ENCODE data around the gene ARHGAP24.
"Not testable (repeated sequence)": the region's sequence is repeated elsewhere in the genome, so short reads cannot be mapped to it uniquely, and the experiment has no call there.

Gene ARHGAP24

GRCh38 chr4:85500110-85500867 is 25.3 kb downstream of the ARHGAP24 start:
- no peak overlapping the region for H3K4me3 ChIP-seq (ENCODE audit: low read length)
- H3K4me1 ChIP-seq (ENCODE audit: insufficient read depth, low read length): no peaks in the 10 kb centered on the region
- H3K36me3 ChIP-seq (ENCODE audit: insufficient read depth, low read length): no peaks in the 10 kb centered on the region
- no peaks in the 10 kb centered on the region for H3K27me3 ChIP-seq (ENCODE audit: insufficient read depth, low read length)
- 92% methylated on average over 3 of the region's 3 CpGs for WGBS
- no peak overlapping the region for H3K9ac ChIP-seq (ENCODE audit: low read depth, low read length)
- no peak overlapping the region for H3K27ac ChIP-seq (ENCODE audit: low read depth, low read length)
- H3K9me3 ChIP-seq (ENCODE audit: insufficient read depth, low read depth, low read length): no peaks in the 10 kb centered on the region

GRCh38 chr4:85501145-85501544 is 26.2 kb downstream of the ARHGAP24 start:
- not testable (repeated sequence) for H3K9me3 ChIP-seq (ENCODE audit: insufficient read depth, low read depth, low read length); H3K4me1 ChIP-seq (ENCODE audit: insufficient read depth, low read length); H3K9ac ChIP-seq (ENCODE audit: low read depth, low read length); H3K27me3 ChIP-seq (ENCODE audit: insufficient read depth, low read length); H3K36me3 ChIP-seq (ENCODE audit: insufficient read depth, low read length); H3K27ac ChIP-seq (ENCODE audit: low read depth, low read length); H3K4me3 ChIP-seq (ENCODE audit: low read length)

GRCh38 chr4:85508654-85509053 is 33.7 kb downstream of the ARHGAP24 start:
- 80% methylated on average over 2 of the region's 2 CpGs for WGBS
- Histone ChIP-seq H3K4me1 (ENCODE audit: insufficient read depth, low read length) (no peaks in the 10 kb centered on the region), H3K36me3 (ENCODE audit: insufficient read depth, low read length) (no peaks in the 10 kb centered on the region), H3K27me3 (ENCODE audit: insufficient read depth, low read length) (no peaks in the 10 kb centered on the region), H3K9me3 (ENCODE audit: insufficient read depth, low read depth, low read length) (no peaks in the 10 kb centered on the region), H3K27ac (ENCODE audit: low read depth, low read length) (no peak overlapping the region), H3K9ac (ENCODE audit: low read depth, low read length) (no peak overlapping the region), H3K4me3 (ENCODE audit: low read length) (no peak overlapping the region)

- 81% methylated on average over 5 of the region's 5 CpGs for WGBS
- Histone ChIP-seq H3K4me1 (ENCODE audit: insufficient read depth, low read length) (no peaks in the 10 kb centered on the region), H3K36me3 (ENCODE audit: insufficient read depth, low read length) (no peaks in the 10 kb centered on the region), H3K27me3 (ENCODE audit: insufficient read depth, low read length) (no peaks in the 10 kb centered on the region), H3K9me3 (ENCODE audit: insufficient read depth, low read depth, low read length) (no peaks in the 10 kb centered on the region), H3K4me3 (ENCODE audit: low read length) (no peak overlapping the region), H3K9ac (ENCODE audit: low read depth, low read length) (no peak overlapping the region), H3K27ac (ENCODE audit: low read depth, low read length) (no peak overlapping the region)
Measured at GRCh38 chr4:85509882-85510631, 35.1 kb downstream of the ARHGAP24 start.

GRCh38 chr4:85510632-85510984 is 35.7 kb downstream of the ARHGAP24 start:
- Histone ChIP-seq H3K9me3 (ENCODE audit: insufficient read depth, low read depth, low read length) (no peaks in the 10 kb centered on the region), H3K4me1 (ENCODE audit: insufficient read depth, low read length) (no peaks in the 10 kb centered on the region), H3K27ac (ENCODE audit: low read depth, low read length) (no peak overlapping the region), H3K9ac (ENCODE audit: low read depth, low read length) (no peak overlapping the region), H3K27me3 (ENCODE audit: insufficient read depth, low read length) (no peaks in the 10 kb centered on the region), H3K36me3 (ENCODE audit: insufficient read depth, low read length) (no peaks in the 10 kb centered on the region), H3K4me3 (ENCODE audit: low read length) (no peak overlapping the region)
- WGBS: 95% methylated on average over 2 of the region's 3 CpGs

GRCh38 chr4:85512446-85513205 is 37.7 kb downstream of the ARHGAP24 start:
- no peak overlapping the region for H3K9ac ChIP-seq (ENCODE audit: low read depth, low read length)
- WGBS: 50% methylated on average over 2 of the region's 2 CpGs
- H3K36me3 ChIP-seq (ENCODE audit: insufficient read depth, low read length): no peaks in the 10 kb centered on the region
- no peaks in the 10 kb centered on the region for H3K4me1 ChIP-seq (ENCODE audit: insufficient read depth, low read length)
- no peak overlapping the region for H3K27ac ChIP-seq (ENCODE audit: low read depth, low read length)
- H3K9me3 ChIP-seq (ENCODE audit: insufficient read depth, low read depth, low read length): no peaks in the 10 kb centered on the region
- no peak overlapping the region for H3K4me3 ChIP-seq (ENCODE audit: low read length)
- no peaks in the 10 kb centered on the region for H3K27me3 ChIP-seq (ENCODE audit: insufficient read depth, low read length)

- Histone ChIP-seq H3K4me1 (ENCODE audit: insufficient read depth, low read length) (no peaks in the 10 kb centered on the region), H3K4me3 (ENCODE audit: low read length) (no peak overlapping the region), H3K27ac (ENCODE audit: low read depth, low read length) (no peak overlapping the region), H3K27me3 (ENCODE audit: insufficient read depth, low read length) (no peaks in the 10 kb centered on the region), H3K9me3 (ENCODE audit: insufficient read depth, low read depth, low read length) (no peaks in the 10 kb centered on the region), H3K36me3 (ENCODE audit: insufficient read depth, low read length) (no peaks in the 10 kb centered on the region), H3K9ac (ENCODE audit: low read depth, low read length) (no peak overlapping the region)
- 95% methylated on average over 1 of the region's 1 CpG for WGBS
Measured at GRCh38 chr4:85514117-85514516, 39.2 kb downstream of the ARHGAP24 start.

- no peak overlapping the region for H3K4me3 ChIP-seq (ENCODE audit: low read length)
- 98% methylated on average over 5 of the region's 5 CpGs for WGBS
- no peaks in the 10 kb centered on the region for H3K4me1 ChIP-seq (ENCODE audit: insufficient read depth, low read length)
- no peak overlapping the region for H3K9ac ChIP-seq (ENCODE audit: low read depth, low read length)
- no peak overlapping the region for H3K27ac ChIP-seq (ENCODE audit: low read depth, low read length)
- no peaks in the 10 kb centered on the region for H3K9me3 ChIP-seq (ENCODE audit: insufficient read depth, low read depth, low read length)
- H3K27me3 ChIP-seq (ENCODE audit: insufficient read depth, low read length): no peaks in the 10 kb centered on the region
- no peaks in the 10 kb centered on the region for H3K36me3 ChIP-seq (ENCODE audit: insufficient read depth, low read length)
Measured at GRCh38 chr4:85514783-85515182, 39.8 kb downstream of the ARHGAP24 start.

GRCh38 chr4:85515701-85516100 is 40.8 kb downstream of the ARHGAP24 start:
- Histone ChIP-seq H3K36me3 (ENCODE audit: insufficient read depth, low read length) (no peaks in the 10 kb centered on the region), H3K4me3 (ENCODE audit: low read length) (no peak overlapping the region), H3K27ac (ENCODE audit: low read depth, low read length) (no peak overlapping the region), H3K4me1 (ENCODE audit: insufficient read depth, low read length) (no peaks in the 10 kb centered on the region), H3K27me3 (ENCODE audit: insufficient read depth, low read length) (no peaks in the 10 kb centered on the region), H3K9ac (ENCODE audit: low read depth, low read length) (no peak overlapping the region), H3K9me3 (ENCODE audit: insufficient read depth, low read depth, low read length) (no peaks in the 10 kb centered on the region)
- 0% methylated on average over 1 of the region's 1 CpG for WGBS

- H3K27ac ChIP-seq (ENCODE audit: low read depth, low read length): not testable (repeated sequence)
Measured at GRCh38 chr4:85518526-85518925, 43.6 kb downstream of the ARHGAP24 start.

More at GRCh38 chr4:85518526-85518925, 43.6 kb downstream of the ARHGAP24 start:
- H3K9ac ChIP-seq (ENCODE audit: low read depth, low read length); H3K27me3 ChIP-seq (ENCODE audit: insufficient read depth, low read length); H3K9me3 ChIP-seq (ENCODE audit: insufficient read depth, low read depth, low read length); H3K36me3 ChIP-seq (ENCODE audit: insufficient read depth, low read length); H3K4me1 ChIP-seq (ENCODE audit: insufficient read depth, low read length); H3K4me3 ChIP-seq (ENCODE audit: low read length): not testable (repeated sequence)
- 78% methylated on average over 3 of the region's 3 CpGs for WGBS

Measured in HUES64 (cell line).